NCI-H1092 treated with DMSO at 0.1 percent for 48 hours (cell line): ENCODE measurements around the gene NTM.

Experiments used
- DNase-seq: peaks from one replicate; lab custom pipeline; 2025; lab: John Stamatoyannopoulos, UW

The NTM gene

GRCh38 chr11:132075447-132075846 lies 705.0 kb downstream of the NTM start:
- DNase-seq: no peak

- no peak for DNase-seq
Observed at GRCh38 chr11:132077416-132077815, 707.0 kb downstream of the NTM start.

- no peak for DNase-seq
Observed at GRCh38 chr11:132078264-132079076, 708.1 kb downstream of the NTM start.

GRCh38 chr11:132080127-132080526 lies 709.7 kb downstream of the NTM start:
- DNase-seq: no peak

- no peak for DNase-seq
Observed at GRCh38 chr11:132082566-132082965, 712.2 kb downstream of the NTM start.

GRCh38 chr11:132084433-132084832 lies 714.0 kb downstream of the NTM start:
- DNase-seq: no peak

GRCh38 chr11:132087148-132087547 lies 716.7 kb downstream of the NTM start:
- DNase-seq: no peak

- DNase-seq: no peak
Observed at GRCh38 chr11:132088551-132088950, 718.1 kb downstream of the NTM start.

- no peak for DNase-seq
Observed at GRCh38 chr11:132093536-132094259, 723.3 kb downstream of the NTM start.

- no peak for DNase-seq
Observed at GRCh38 chr11:132094598-132094997, 724.2 kb downstream of the NTM start.

GRCh38 chr11:132095230-132096131 lies 725.1 kb downstream of the NTM start:
- DNase-seq: no peak

GRCh38 chr11:132096132-132096825 lies 725.9 kb downstream of the NTM start:
- no peak for DNase-seq

GRCh38 chr11:132099692-132100091 lies 729.3 kb downstream of the NTM start:
- DNase-seq: no peak

GRCh38 chr11:132100583-132100982 lies 730.2 kb downstream of the NTM start:
- no peak for DNase-seq

- DNase-seq: no peak
Observed at GRCh38 chr11:132101881-132102280, 731.5 kb downstream of the NTM start.

GRCh38 chr11:132103021-132103420 lies 732.6 kb downstream of the NTM start:
- DNase-seq: no peak

- DNase-seq: peak; percentile 88
Observed at GRCh38 chr11:132106096-132106982, 735.9 kb downstream of the NTM start.

GRCh38 chr11:132111316-132111715 lies 740.9 kb downstream of the NTM start:
- DNase-seq: no peak

- no peak for DNase-seq
Observed at GRCh38 chr11:132111838-132112237, 741.4 kb downstream of the NTM start.

GRCh38 chr11:132112846-132113245 lies 742.4 kb downstream of the NTM start:
- no peak for DNase-seq

- DNase-seq: peak; percentile 88
Observed at GRCh38 chr11:132114185-132114584, 743.8 kb downstream of the NTM start.
